Mesenchymal stem cell (in vitro differentiated cells and primary cell): Measurements from ENCODE around the gene RB1.
A peak's percentile ranks its signal among the peaks of the same experiment; 100 is the strongest.
"Not testable (repeated sequence)": the region's sequence is repeated elsewhere in the genome, so short reads cannot be mapped to it uniquely, and the experiment has no call there.

Experiments
- DNase-seq: peaks from one replicate; pipeline ENCODE4 v3.0.0-alpha.2; 2013
- H2AFZ ChIP-seq: one replicate; pipeline ENCODE4 v1.6.1; 2013; ENCODE audit warnings: low read depth, mild to moderate bottlenecking, control low read depth, inconsistent platforms, low read length, moderate library complexity
- H2AK5ac ChIP-seq: 2 replicates; pipeline ENCODE4 v1.6.1; 2013; ENCODE audit warnings: low read length, moderate library complexity, mild to moderate bottlenecking, inconsistent platforms; ENCODE audit not compliant: severe bottlenecking
- H2BK120ac ChIP-seq: one replicate; pipeline ENCODE4 v1.6.1; 2013; ENCODE audit warnings: low read depth, mild to moderate bottlenecking, inconsistent platforms, low read length, moderate library complexity
- H2BK12ac ChIP-seq, 2 experiments: one replicate each; pipeline ENCODE4 v1.6.1; 2013; ENCODE audit warnings: inconsistent platforms in 2 of 2, low read length in 2 of 2, mild to moderate bottlenecking in 2 of 2, moderate library complexity in 2 of 2, control low read depth in 1 of 2
- H2BK15ac ChIP-seq: one replicate; pipeline ENCODE4 v1.6.1; 2013; ENCODE audit warnings: mild to moderate bottlenecking, low read depth, inconsistent platforms; ENCODE audit not compliant: poor library complexity, severe bottlenecking
- H2BK5ac ChIP-seq: 2 replicates; pipeline ENCODE4 v1.6.1; 2013; ENCODE audit warnings: low read depth, mild to moderate bottlenecking, low read length, control low read depth, inconsistent platforms; ENCODE audit not compliant: poor library complexity, severe bottlenecking
- H3K14ac ChIP-seq, 2 experiments: one replicate each; pipeline ENCODE4 v1.6.1; 2013; ENCODE audit warnings: inconsistent platforms in 2 of 2, low read length in 2 of 2, control low read depth in 1 of 2, mild to moderate bottlenecking in 1 of 2, moderate library complexity in 1 of 2
- H3K18ac ChIP-seq, 2 experiments: one replicate each; pipeline ENCODE4 v1.6.1; 2013; ENCODE audit warnings: inconsistent platforms in 2 of 2, low read length in 2 of 2, control low read depth in 1 of 2, low read depth in 1 of 2, mild to moderate bottlenecking in 1 of 2
- H3K23ac ChIP-seq, 2 experiments: one replicate each; pipeline ENCODE4 v1.6.1; 2013; ENCODE audit warnings: inconsistent platforms in 2 of 2, low read length in 2 of 2, mild to moderate bottlenecking in 2 of 2, moderate library complexity in 2 of 2, control low read depth in 1 of 2
- H3K27ac ChIP-seq: 2 replicates; pipeline ENCODE4 v1.5.1; 2013; ENCODE audit warnings: mild to moderate bottlenecking, moderate library complexity, low read length, control low read depth, inconsistent platforms; ENCODE audit not compliant: poor library complexity, severe bottlenecking
- H3K27me3 ChIP-seq, 2 experiments: 2 replicates each; pipeline versions ENCODE4 v1.6.1 to v1.7.0; 2013; ENCODE audit warnings: low read length in 2 of 2, mild to moderate bottlenecking in 2 of 2, moderate library complexity in 2 of 2, control low read depth in 1 of 2, inconsistent platforms in 1 of 2; ENCODE audit not compliant: control insufficient read depth in 1 of 2, insufficient read depth in 1 of 2
- H3K36me3 ChIP-seq, 2 experiments: 2 replicates each; pipeline versions ENCODE4 v1.6.1 to v1.7.0; 2013; ENCODE audit warnings: low read length in 2 of 2, control low read depth in 1 of 2, inconsistent platforms in 1 of 2, low read depth in 1 of 2, mild to moderate bottlenecking in 1 of 2; ENCODE audit not compliant: insufficient read depth in 2 of 2, control insufficient read depth in 1 of 2
- H3K4ac ChIP-seq, 2 experiments: one replicate each; pipeline ENCODE4 v1.6.1; 2013; ENCODE audit warnings: inconsistent platforms in 2 of 2, low read length in 2 of 2, mild to moderate bottlenecking in 2 of 2, moderate library complexity in 2 of 2, control low read depth in 1 of 2, low read depth in 1 of 2
- H3K4me1 ChIP-seq: 2 replicates; pipeline ENCODE4 v1.6.1; 2013; ENCODE audit warnings: low read depth, low read length, control low read depth; ENCODE audit not compliant: control insufficient read depth, insufficient read depth
- H3K4me2 ChIP-seq: 2 replicates; pipeline ENCODE4 v1.6.1; 2013; ENCODE audit warnings: low read length, mild to moderate bottlenecking, inconsistent platforms; ENCODE audit not compliant: poor library complexity, severe bottlenecking
- H3K4me3 ChIP-seq, 2 experiments: 2 replicates each; pipeline versions ENCODE4 v1.5.1 to v1.7.0; 2013; ENCODE audit warnings: low read length in 2 of 2, mild to moderate bottlenecking in 2 of 2, control low read depth in 1 of 2, low read depth in 1 of 2; ENCODE audit not compliant: insufficient read depth in 1 of 2
- H3K79me1 ChIP-seq: replicated peaks from 2 replicates; pipeline ENCODE4 v1.6.1; 2013; ENCODE audit warnings: mild to moderate bottlenecking, control low read depth, low read length, inconsistent platforms; ENCODE audit not compliant: poor library complexity, severe bottlenecking
- H3K9ac ChIP-seq: 2 replicates; pipeline ENCODE4 v1.7.0; 2013; ENCODE audit warnings: mild to moderate bottlenecking, low read length, moderate library complexity
- H3K9me3 ChIP-seq: 2 replicates; pipeline ENCODE4 v1.7.0; 2013; ENCODE audit warnings: mild to moderate bottlenecking, low read length; ENCODE audit not compliant: control insufficient read depth
- H4K8ac ChIP-seq: one replicate; pipeline ENCODE4 v1.6.1; 2013; ENCODE audit warnings: inconsistent platforms, mild to moderate bottlenecking, low read length, moderate library complexity
- H4K91ac ChIP-seq: one replicate; pipeline ENCODE4 v1.6.1; 2013; ENCODE audit warnings: mild to moderate bottlenecking, low read length, inconsistent platforms
- WGBS: methylation state at CpG from one replicate; pipeline ENCODE4 v1.1.7; 2013; ENCODE audit warnings: mixed read lengths; 5-methylcytosine and 5-hydroxymethylcytosine counted together

RB1 gene

GRCh38 chr13:48346583-48346982 lies 43.0 kb downstream of the RB1 start:
- Histone ChIP-seq H2BK5ac (no peak overlapping the region), H3K9ac (no peak overlapping the region), H3K27me3 (no peaks in the 10 kb centered on the region), H3K23ac (no peak overlapping the region), H2BK12ac (no peak overlapping the region), H4K91ac (no peak overlapping the region), H2AK5ac (no peak overlapping the region), H3K4ac (no peak overlapping the region), H2BK15ac (no peak overlapping the region), H3K4me2 (no peak overlapping the region), H3K4me3 (no peak overlapping the region), H4K8ac (no peak overlapping the region), H3K36me3 (peaks cover 4 to 67% of the 10 kb centered on the region in 2 experiments), H2AFZ (no peak overlapping the region), H3K18ac (no peak overlapping the region), H3K9me3 (peaks cover 18% of the 10 kb centered on the region), H3K79me1 (peaks cover 12% of the 10 kb centered on the region), H2BK120ac (no peak overlapping the region), H3K27ac (no peak overlapping the region), H3K14ac (no peak overlapping the region), H3K4me1 (no peaks in the 10 kb centered on the region)
- WGBS, result no CpG with 5 or more reads among the region's 1 CpG
- DNase-seq, result no peak

DNA sequence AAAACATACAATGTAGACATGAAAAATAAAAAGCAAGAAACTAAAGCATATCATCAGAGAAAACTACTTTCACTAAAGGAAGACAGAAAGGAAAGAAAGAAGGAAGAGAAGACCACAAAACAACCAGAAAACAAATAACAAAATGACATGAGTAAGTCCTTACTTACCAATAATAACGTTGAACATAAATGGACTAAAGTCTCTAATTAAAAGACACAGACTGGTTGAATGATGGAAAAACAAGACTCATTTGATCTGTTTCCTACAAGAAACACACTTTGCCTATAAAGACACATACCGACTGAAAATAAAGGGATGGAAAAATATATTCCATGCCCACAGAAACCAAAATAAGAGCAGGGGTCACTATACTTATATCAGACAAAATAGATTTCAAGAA lies 46.0 kb downstream of the RB1 start:
- no CpG with 5 or more reads among the region's 2 CpGs for WGBS

GRCh38 chr13:48353590-48353989 lies 50.0 kb downstream of the RB1 start:
- no peak overlapping the region for H2BK12ac ChIP-seq
- no peak overlapping the region for H3K27ac ChIP-seq
- no peaks in the 10 kb centered on the region for H3K27me3 ChIP-seq
- H3K4me2 ChIP-seq, result no peak overlapping the region
- peaks cover 42% of the 10 kb centered on the region for H3K9me3 ChIP-seq
- no peak overlapping the region for H4K91ac ChIP-seq
- H3K9ac ChIP-seq, result no peak overlapping the region
- no peak overlapping the region for H2BK5ac ChIP-seq
- H3K4ac ChIP-seq, result no peak overlapping the region
- H2AK5ac ChIP-seq, result no peak overlapping the region
- H3K18ac ChIP-seq, result no peak overlapping the region
- peak overlapping the region in 1 of 2 experiments; percentile 30 for H3K4me3 ChIP-seq
- H3K23ac ChIP-seq, result no peak overlapping the region
- no peaks in the 10 kb centered on the region for H3K4me1 ChIP-seq
- no peak overlapping the region for H2AFZ ChIP-seq
- DNase-seq, result no peak
- H4K8ac ChIP-seq, result no peak overlapping the region
- no peak overlapping the region for H2BK120ac ChIP-seq
- H3K36me3 ChIP-seq, result peaks cover 0 to 50% of the 10 kb centered on the region in 2 experiments
- H2BK15ac ChIP-seq, result no peak overlapping the region
- peaks cover 11% of the 10 kb centered on the region for H3K79me1 ChIP-seq
- no peak overlapping the region for H3K14ac ChIP-seq
- no CpG with 5 or more reads among the region's 2 CpGs for WGBS

More for the DNA sequence above, 46.0 kb downstream of the RB1 start:
- no peak overlapping the region for H2AFZ ChIP-seq
- peaks cover 41% of the 10 kb centered on the region for H3K9me3 ChIP-seq
- peaks cover 0 to 83% of the 10 kb centered on the region in 2 experiments for H3K36me3 ChIP-seq
- H3K4ac ChIP-seq, result no peak overlapping the region
- H4K8ac ChIP-seq, result no peak overlapping the region
- H3K14ac ChIP-seq, result no peak overlapping the region
- no peak overlapping the region for H2BK120ac ChIP-seq
- H3K79me1 ChIP-seq, result peaks cover 10% of the 10 kb centered on the region
- H2BK15ac ChIP-seq, result no peak overlapping the region
- no peak overlapping the region for H2BK12ac ChIP-seq
- H3K4me3 ChIP-seq, result no peak overlapping the region
- no peak overlapping the region for H4K91ac ChIP-seq
- H3K4me1 ChIP-seq, result no peaks in the 10 kb centered on the region
- no peak overlapping the region for H3K18ac ChIP-seq
- H2AK5ac ChIP-seq, result no peak overlapping the region
- H3K23ac ChIP-seq, result no peak overlapping the region
- H2BK5ac ChIP-seq, result no peak overlapping the region
- H3K27ac ChIP-seq, result no peak overlapping the region
- no peak for DNase-seq
- H3K4me2 ChIP-seq, result no peak overlapping the region
- no peaks in the 10 kb centered on the region for H3K27me3 ChIP-seq
- H3K9ac ChIP-seq, result no peak overlapping the region

DNA sequence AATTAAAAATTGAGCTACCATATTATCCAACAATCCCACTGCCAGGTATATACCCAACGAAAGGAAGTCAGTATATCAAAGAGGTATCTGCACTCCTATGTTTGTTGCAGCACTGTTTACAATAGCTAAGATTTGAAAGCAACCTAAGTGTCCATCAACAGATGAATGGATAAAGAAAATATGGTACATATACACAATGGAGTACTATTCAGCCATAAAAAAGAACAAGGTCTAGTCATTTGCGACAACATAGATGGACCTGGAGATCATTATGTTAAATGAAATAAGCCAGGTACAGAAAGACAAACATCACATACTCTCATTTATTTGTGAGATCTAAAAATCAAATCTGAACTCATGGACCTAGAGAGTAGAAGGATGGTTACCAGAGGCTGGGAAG lies 52.0 kb downstream of the RB1 start:
- H3K9me3 ChIP-seq, result peaks cover 33% of the 10 kb centered on the region
- DNase-seq, H2AFZ ChIP-seq, H3K4me3 ChIP-seq, H3K4ac ChIP-seq, H2BK12ac ChIP-seq, H4K8ac ChIP-seq, H3K27ac ChIP-seq, H3K23ac ChIP-seq, H2BK15ac ChIP-seq, H3K9ac ChIP-seq, H3K14ac ChIP-seq, H3K27me3 ChIP-seq, H4K91ac ChIP-seq, H3K4me2 ChIP-seq, H2BK120ac ChIP-seq, H3K18ac ChIP-seq, H3K4me1 ChIP-seq, H2BK5ac ChIP-seq, H2AK5ac ChIP-seq: not testable (repeated sequence)
- WGBS, result no CpG with 5 or more reads among the region's 2 CpGs
- H3K79me1 ChIP-seq, result peaks cover 10% of the 10 kb centered on the region
- H3K36me3 ChIP-seq, result peaks cover 0 to 39% of the 10 kb centered on the region in 2 experiments
